Adipose tissue (tissue), 3 donors: Measurements from ENCODE around the gene STAM. TPM values are rescaled to one million over a fixed set of nuclear protein-coding genes. Genes with fewer than 3 reads are reported as not detected.

Experiments
- H3K27ac ChIP-seq: one replicate; pipeline ENCODE4 v1.5.1; 2013; ENCODE audit warnings: low read depth, low read length
- WGBS, 3 donors: extraction: QIAGEN DNeasy Blood & Tissue Kit; methylation state at CpG; one replicate each; pipeline ENCODE4 v1.1.7; 2013; 5-methylcytosine and 5-hydroxymethylcytosine counted together
- polyA plus RNA-seq, 3 donors: library from polyadenylated mRNA; stranded (reverse); fragments of 200-250 nt; gene quantifications; one replicate each; pipeline ENCODE4 v1.2.3, GENCODE V29; 2013
- donor health status: healthy with polysubstance abuse.
- donor health status: Bipolar disorder and iron deficiency.
- donor health status: healthy.

Gene STAM
- polyA plus RNA-seq, 3 donors: 7.2 to 10.7 (median 8.6) TPM

- H3K27ac ChIP-seq: peak overlapping the region; percentile 95
- 0 to 2% (median 1%) methylated on average over 9 of the region's 9 CpGs for WGBS, 3 donors
Observed at GRCh38 chr10:17644485-17644943, 563 bp downstream of the STAM start.

GRCh38 chr10:17645621-17646345 is 1.8 kb downstream of the STAM start:
- 39 to 55% (median 47%) methylated on average over 6 of the region's 6 CpGs for whole genome bisulfite sequencing, 3 donors
- no peak overlapping the region for H3K27ac ChIP-seq

- H3K27ac ChIP-seq: no peak overlapping the region
- WGBS, 3 donors: 37 to 61% (median 58%) methylated on average over 3 of the region's 3 CpGs
Observed at GRCh38 chr10:17647326-17647725, 3.4 kb downstream of the STAM start.

GRCh38 chr10:17648243-17649035 is 4.5 kb downstream of the STAM start:
- WGBS, 3 donors: 76 to 90% (median 85%) methylated on average over 10 of the region's 10 CpGs
- H3K27ac ChIP-seq: no peak overlapping the region

- WGBS, 3 donors: 92 to 94% (median 92%) methylated on average over 4 of the region's 4 CpGs
- H3K27ac ChIP-seq: no peak overlapping the region
Observed at GRCh38 chr10:17649052-17649451, 5.1 kb downstream of the STAM start.

GRCh38 chr10:17649836-17650235 is 5.9 kb downstream of the STAM start:
- 82 to 94% (median 86%) methylated on average over 2 of the region's 2 CpGs for WGBS, 3 donors

GRCh38 chr10:17650416-17650815 is 6.5 kb downstream of the STAM start:
- H3K27ac ChIP-seq: no peak overlapping the region
- 93 to 96% (median 95%) methylated on average over 8 of the region's 8 CpGs for WGBS, 3 donors

More at GRCh38 chr10:17649836-17650235, 5.9 kb downstream of the STAM start:
- no peak overlapping the region for H3K27ac ChIP-seq

- H3K27ac ChIP-seq: no peak overlapping the region
Observed at GRCh38 chr10:17651896-17652295, 7.9 kb downstream of the STAM start.

- no peak overlapping the region for H3K27ac ChIP-seq
Observed at GRCh38 chr10:17652585-17652984, 8.6 kb downstream of the STAM start.

- 94 to 95% (median 94%) methylated on average over 3 of the region's 3 CpGs for WGBS, 3 donors
- no peak overlapping the region for H3K27ac ChIP-seq
Observed at GRCh38 chr10:17655009-17655408, 11.1 kb downstream of the STAM start.

GRCh38 chr10:17655567-17656146 is 11.7 kb downstream of the STAM start:
- H3K27ac ChIP-seq: no peak overlapping the region
- WGBS, 3 donors: 80 to 92% (median 85%) methylated on average over 5 of the region's 5 CpGs

- H3K27ac ChIP-seq: no peak overlapping the region
- WGBS, 3 donors: 81 to 91% (median 81%) methylated on average over 1 of the region's 1 CpG
Observed at GRCh38 chr10:17657103-17657500, 13.2 kb downstream of the STAM start.

GRCh38 chr10:17659365-17659764 is 15.4 kb downstream of the STAM start:
- H3K27ac ChIP-seq: no peak overlapping the region
- WGBS, 3 donors: 74 to 95% (median 84%) methylated on average over 4 of the region's 4 CpGs

- H3K27ac ChIP-seq: no peak overlapping the region
Observed at GRCh38 chr10:17660921-17661320, 17.0 kb downstream of the STAM start.

- H3K27ac ChIP-seq: no peak overlapping the region
- 86 to 90% (median 88%) methylated on average over 3 of the region's 3 CpGs for WGBS, 3 donors
Observed at GRCh38 chr10:17661510-17661909, 17.6 kb downstream of the STAM start.

GRCh38 chr10:17662193-17663138 is 18.5 kb downstream of the STAM start:
- H3K27ac ChIP-seq: no peak overlapping the region
- 62 to 82% (median 78%) methylated on average over 2 of the region's 2 CpGs for WGBS, 3 donors

GRCh38 chr10:17663450-17663849 is 19.5 kb downstream of the STAM start:
- H3K27ac ChIP-seq: no peak overlapping the region
- 67 to 75% (median 70%) methylated on average over 1 of the region's 1 CpG for WGBS, 3 donors

GRCh38 chr10:17665747-17666146 is 21.8 kb downstream of the STAM start:
- H3K27ac ChIP-seq: no peak overlapping the region
- 35 to 46% (median 42%) methylated on average over 4 of the region's 4 CpGs for WGBS, 3 donors
